ENCODE results near the gene ZNF587. TPM values are rescaled to one million over a fixed set of nuclear protein-coding genes. Genes with fewer than 3 reads are reported as not detected.
"Not testable (repeated sequence)": the region's sequence is repeated elsewhere in the genome, so short reads cannot be mapped to it uniquely, and the experiment has no call there.

Gene ZNF587
- polyA plus RNA-seq (2013, experiment 1 of 2) = 10.7 TPM
- 11.9 TPM for polyA plus RNA-seq (2013, experiment 2 of 2)

DNA sequence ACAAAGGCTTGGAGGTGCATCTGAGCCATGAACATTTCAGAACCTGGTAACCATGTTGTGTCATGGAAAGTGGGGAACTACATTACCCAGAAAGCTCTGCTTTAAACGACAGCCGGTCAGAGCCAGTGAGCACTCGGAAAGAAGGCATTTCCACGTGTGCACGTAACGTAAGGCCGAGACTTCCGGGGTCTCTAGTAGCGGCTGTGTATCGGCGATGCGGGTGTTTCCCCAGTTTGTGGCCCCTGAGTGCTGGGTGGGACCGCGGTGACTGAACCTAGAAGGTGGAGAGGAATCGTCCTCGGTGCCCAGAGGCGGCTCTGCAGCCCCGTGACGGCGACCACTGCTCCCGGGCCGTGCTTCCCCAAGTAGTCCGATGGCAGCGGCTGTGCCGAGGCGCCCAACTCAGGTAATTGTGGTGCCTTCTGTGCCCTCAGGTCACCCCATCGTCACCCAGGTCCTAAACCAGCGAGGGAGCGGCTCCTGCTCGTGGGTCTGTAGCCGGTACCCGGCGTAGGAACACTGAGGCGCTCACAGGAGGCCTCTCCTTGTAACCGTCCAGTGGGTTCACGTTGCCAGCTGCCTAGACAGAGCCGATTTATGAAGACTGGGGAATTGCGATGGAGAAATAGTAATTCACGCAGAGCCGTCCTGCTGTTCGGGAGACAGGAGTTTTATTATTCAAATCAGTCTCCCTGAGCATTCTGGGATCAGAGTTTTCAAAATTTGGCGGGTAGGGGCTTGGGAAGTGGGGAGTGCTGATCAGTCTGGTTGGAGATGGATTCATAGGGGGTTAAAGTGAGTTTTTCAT lies at the start of gene ZNF587:
TSS of gene ZNF587 (plus strand) at position 194 of the 808 bp plus-strand sequence. CDS start at position 374, 180 bp downstream.
- WGBS = 2% methylated on average over 42 of the region's 42 CpGs
- Histone ChIP-seq H3K9ac (ENCODE audit: low read depth, low read length) (peak within 1 kb of the TSS; percentile 90), H3K4me3 (ENCODE audit: low read length) (peak within 1 kb of the TSS; percentile 79), H3K27ac (ENCODE audit: low read depth, low read length) (peak within 1 kb of the TSS; percentile 94), H3K36me3 (ENCODE audit: insufficient read depth, low read length) (peaks cover 39% of the 10 kb centered on the region)
- H3K4me1 ChIP-seq (ENCODE audit: insufficient read depth, low read length); H3K27me3 ChIP-seq (ENCODE audit: insufficient read depth, low read length); H3K9me3 ChIP-seq (ENCODE audit: insufficient read depth, low read depth, low read length): not testable (repeated sequence)

DNA sequence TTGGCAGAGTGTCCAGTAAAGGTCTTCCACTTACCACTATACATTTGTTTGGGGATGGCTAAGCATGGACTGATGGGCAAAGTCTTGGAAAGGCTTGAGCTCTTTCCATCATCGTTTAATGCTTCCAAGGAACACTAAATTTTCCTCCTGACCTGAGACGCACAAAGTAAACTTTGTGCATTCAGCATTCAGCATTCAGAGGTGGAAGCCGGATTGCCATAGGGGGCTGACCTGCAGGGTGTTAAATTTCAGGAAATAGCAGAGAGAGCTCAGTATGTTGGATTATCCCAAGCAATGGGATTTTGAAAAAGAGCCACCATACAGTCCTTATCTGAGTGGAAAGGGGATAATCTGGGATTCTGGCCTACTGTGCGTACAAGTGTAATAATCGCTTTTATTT lies 49.0 kb upstream of the ZNF587 start:
- H3K27ac ChIP-seq (ENCODE audit: low read depth, low read length) = no peak overlapping the region
- peaks cover 45% of the 10 kb centered on the region for H3K4me1 ChIP-seq (ENCODE audit: insufficient read depth, low read length)
- H3K9me3 ChIP-seq (ENCODE audit: insufficient read depth, low read depth, low read length) = no peaks in the 10 kb centered on the region
- peaks cover 6% of the 10 kb centered on the region; the same call in 1 of the 2 replicates for H3K36me3 ChIP-seq (ENCODE audit: insufficient read depth, low read length)
- H3K9ac ChIP-seq (ENCODE audit: low read depth, low read length) = no peak overlapping the region
- H3K4me3 ChIP-seq (ENCODE audit: low read length) = no peak overlapping the region
- 80% methylated on average over 5 of the region's 5 CpGs for WGBS
- H3K27me3 ChIP-seq (ENCODE audit: insufficient read depth, low read length) = no peaks in the 10 kb centered on the region

DNA sequence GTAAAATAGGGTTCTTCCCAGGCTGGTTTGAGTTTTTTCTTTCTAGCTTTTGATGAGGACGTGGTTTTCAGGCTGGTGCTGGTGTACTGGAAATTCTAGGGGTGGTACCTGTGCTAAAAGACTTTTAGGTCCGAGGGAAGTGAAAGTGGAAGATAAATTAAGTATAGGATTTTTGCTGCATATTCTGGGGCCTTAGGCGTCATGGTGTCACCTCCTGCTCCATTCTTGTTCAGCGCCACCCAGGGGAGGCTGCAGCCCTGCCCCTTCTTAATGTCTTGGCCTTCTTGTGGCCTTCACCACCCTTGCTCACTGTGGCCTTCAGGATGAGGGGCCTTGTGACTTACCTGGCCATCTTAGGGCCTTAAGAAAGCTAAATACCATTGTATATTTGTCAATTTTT lies 47.4 kb upstream of the ZNF587 start:
- Histone ChIP-seq H3K4me3 (ENCODE audit: low read length) (peak overlapping the region; percentile 11; the same call in 1 of the 2 replicates), H3K27me3 (ENCODE audit: insufficient read depth, low read length) (no peaks in the 10 kb centered on the region), H3K9me3 (ENCODE audit: insufficient read depth, low read depth, low read length) (no peaks in the 10 kb centered on the region), H3K4me1 (ENCODE audit: insufficient read depth, low read length) (peaks cover 45% of the 10 kb centered on the region), H3K9ac (ENCODE audit: low read depth, low read length) (peak overlapping the region; percentile 33; the same call in 1 of the 2 replicates), H3K27ac (ENCODE audit: low read depth, low read length) (peak overlapping the region; percentile 72), H3K36me3 (ENCODE audit: insufficient read depth, low read length) (peaks cover 5% of the 10 kb centered on the region; the same call in 1 of the 2 replicates)
- 59% methylated on average over 4 of the region's 4 CpGs for WGBS

DNA sequence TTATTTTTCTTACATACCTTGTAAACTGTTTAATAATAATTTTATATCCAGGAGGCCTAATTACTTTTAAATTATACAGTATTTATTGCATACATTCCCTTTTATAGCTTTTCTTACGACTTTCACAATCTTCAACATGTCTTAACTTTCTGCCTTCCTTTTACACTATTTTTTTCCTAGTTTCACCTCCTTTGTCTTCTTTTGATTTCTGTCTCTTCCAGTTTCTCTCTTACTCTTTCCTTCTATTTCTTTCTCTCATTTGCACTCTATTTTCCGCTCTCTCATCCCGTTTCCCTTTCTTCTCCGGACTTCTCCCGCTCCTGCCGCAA lies 46.4 kb upstream of the ZNF587 start:
- Histone ChIP-seq H3K4me1 (ENCODE audit: insufficient read depth, low read length) (peaks cover 45% of the 10 kb centered on the region), H3K9me3 (ENCODE audit: insufficient read depth, low read depth, low read length) (no peaks in the 10 kb centered on the region), H3K27ac (ENCODE audit: low read depth, low read length) (peak overlapping the region; percentile 96), H3K4me3 (ENCODE audit: low read length) (peak overlapping the region; percentile 63), H3K27me3 (ENCODE audit: insufficient read depth, low read length) (no peaks in the 10 kb centered on the region), H3K36me3 (ENCODE audit: insufficient read depth, low read length) (peaks cover 12% of the 10 kb centered on the region), H3K9ac (ENCODE audit: low read depth, low read length) (peak overlapping the region; percentile 88)
- 3% methylated on average over 6 of the region's 6 CpGs for WGBS

DNA sequence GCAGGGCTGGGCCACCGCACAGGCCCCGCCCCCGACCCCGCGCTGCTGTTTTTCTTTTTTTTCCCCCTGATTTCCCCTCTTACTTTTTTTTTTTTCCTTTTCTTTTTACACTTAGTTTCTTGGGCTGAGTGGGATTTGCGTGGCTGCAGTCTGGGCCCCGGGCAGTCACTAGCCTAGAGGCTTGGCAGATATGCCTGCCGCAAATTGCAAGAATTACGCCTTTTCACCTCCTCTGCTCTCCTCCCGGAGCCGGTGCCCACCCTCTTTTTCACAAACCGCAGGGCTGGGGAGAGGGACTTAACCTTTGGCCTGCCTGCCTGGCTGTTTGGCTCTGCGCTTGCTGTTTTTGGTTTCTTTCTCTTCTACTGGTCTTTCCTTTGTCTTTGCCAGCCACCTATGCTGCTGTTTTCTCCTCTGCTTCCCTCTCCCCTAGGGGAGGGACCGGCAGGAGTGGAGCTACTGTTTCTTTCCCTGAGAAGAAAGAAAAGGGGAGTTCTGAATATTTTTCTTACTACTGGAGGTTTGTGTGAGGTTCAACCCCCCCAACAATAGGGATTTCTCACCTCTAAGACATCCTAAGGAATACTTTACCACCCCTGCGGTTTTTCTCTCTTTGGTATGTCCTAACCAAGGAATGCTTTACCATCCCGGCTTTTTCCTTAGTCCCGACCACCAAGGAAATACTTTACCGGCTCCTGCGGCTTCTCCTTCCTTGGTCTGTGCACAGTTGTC lies 45.9 kb upstream of the ZNF587 start:
- Histone ChIP-seq H3K4me3 (ENCODE audit: low read length) (peak overlapping the region; percentile 63), H3K27ac (ENCODE audit: low read depth, low read length) (peak overlapping the region; percentile 96), H3K9ac (ENCODE audit: low read depth, low read length) (peak overlapping the region; percentile 88), H3K4me1 (ENCODE audit: insufficient read depth, low read length) (peaks cover 45% of the 10 kb centered on the region), H3K9me3 (ENCODE audit: insufficient read depth, low read depth, low read length) (no peaks in the 10 kb centered on the region), H3K36me3 (ENCODE audit: insufficient read depth, low read length) (peaks cover 17% of the 10 kb centered on the region), H3K27me3 (ENCODE audit: insufficient read depth, low read length) (no peaks in the 10 kb centered on the region)
- under 1% methylated on average over 18 of the region's 19 CpGs for WGBS

DNA sequence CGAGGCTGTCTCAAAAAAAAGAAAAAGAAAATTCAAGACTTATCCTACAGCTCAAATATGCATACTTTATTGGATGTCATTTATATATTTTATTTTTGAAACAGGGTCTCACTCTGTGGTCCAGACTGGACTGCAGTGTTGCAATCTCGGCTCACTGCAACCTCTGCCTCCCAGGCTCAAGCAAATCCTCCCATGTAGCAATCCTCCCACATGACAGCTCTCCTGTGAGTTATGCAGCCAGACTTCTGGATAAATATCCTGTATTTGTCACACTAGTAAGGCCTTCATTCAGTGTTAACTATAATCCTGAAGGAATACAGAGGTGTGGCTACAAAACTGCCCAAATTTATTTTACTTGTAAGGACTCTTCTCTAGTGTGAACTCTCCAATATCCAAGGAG lies 42.1 kb upstream of the ZNF587 start:
- no peaks in the 10 kb centered on the region for H3K9me3 ChIP-seq (ENCODE audit: insufficient read depth, low read depth, low read length)
- no peak overlapping the region for H3K27ac ChIP-seq (ENCODE audit: low read depth, low read length)
- H3K4me3 ChIP-seq (ENCODE audit: low read length) = no peak overlapping the region
- H3K9ac ChIP-seq (ENCODE audit: low read depth, low read length) = no peak overlapping the region
- peaks cover 41% of the 10 kb centered on the region for H3K36me3 ChIP-seq (ENCODE audit: insufficient read depth, low read length)
- H3K27me3 ChIP-seq (ENCODE audit: insufficient read depth, low read length) = no peaks in the 10 kb centered on the region
- H3K4me1 ChIP-seq (ENCODE audit: insufficient read depth, low read length) = peaks cover 12% of the 10 kb centered on the region
- WGBS = 98% methylated on average over 2 of the region's 2 CpGs

DNA sequence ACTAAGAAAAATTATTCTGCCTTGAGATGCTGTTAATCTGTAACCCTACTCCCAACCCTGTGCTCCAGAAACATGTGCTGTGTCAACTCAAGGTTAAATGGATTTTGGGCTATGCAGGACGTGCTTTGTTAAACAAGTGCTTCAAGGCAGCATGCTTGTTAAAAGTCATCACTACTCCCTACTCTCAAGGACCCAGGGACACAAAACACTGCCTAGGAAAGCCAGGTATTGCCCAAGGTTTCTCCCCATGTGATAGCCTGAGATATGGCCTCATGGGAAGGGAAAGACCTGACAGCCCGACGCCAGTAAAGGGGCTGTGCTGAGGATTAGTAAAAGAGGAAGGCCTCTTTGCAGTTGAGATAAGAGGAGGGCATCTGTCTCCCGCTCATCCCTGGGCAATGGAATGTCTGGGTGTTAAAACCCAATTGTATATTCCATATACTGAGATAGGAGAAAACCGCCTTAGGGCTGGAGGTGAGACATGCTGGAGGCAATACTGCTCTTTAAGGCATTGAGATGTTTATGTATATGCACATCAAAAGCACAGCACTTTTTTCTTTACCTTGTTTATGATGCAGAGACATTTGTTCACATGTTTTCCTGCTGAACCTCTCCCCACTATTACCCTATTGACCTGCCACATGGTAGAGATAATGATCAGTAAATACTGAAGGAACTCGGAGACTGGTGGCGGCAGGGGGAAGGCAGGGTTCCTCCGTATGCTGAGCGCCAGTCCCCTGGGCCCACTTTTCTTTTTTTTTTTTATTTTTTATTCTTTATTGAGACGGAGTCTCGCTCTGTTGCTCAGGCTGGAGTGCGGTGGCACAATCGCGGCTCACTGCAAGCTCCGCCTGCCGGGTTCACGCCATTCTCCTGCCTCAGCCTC lies 39.0 kb upstream of the ZNF587 start:
- H3K4me1 ChIP-seq (ENCODE audit: insufficient read depth, low read length) = not testable (repeated sequence)
- WGBS = 89% methylated on average over 16 of the region's 17 CpGs

DNA sequence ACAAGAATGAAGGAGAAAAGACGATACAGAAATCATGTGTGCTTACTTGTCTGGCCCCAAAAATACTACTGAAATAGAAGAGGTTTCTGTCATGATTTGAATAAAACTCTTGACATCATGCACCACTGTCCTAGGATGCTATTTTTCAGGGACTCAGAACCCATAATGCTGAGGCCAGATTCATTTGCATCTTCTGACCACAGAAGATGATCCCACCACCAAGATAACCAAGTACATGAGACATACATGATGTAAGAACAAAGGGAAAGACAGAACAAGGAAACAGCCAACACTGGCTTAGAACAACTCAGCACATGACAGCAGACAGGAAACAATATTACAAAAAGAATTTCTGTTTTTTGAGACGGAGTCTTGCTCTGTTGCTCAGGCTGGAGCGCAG lies 37.4 kb upstream of the ZNF587 start:
- H3K4me3 ChIP-seq (ENCODE audit: low read length) = no peak overlapping the region
- no peak overlapping the region for H3K9ac ChIP-seq (ENCODE audit: low read depth, low read length)
- H3K9me3 ChIP-seq (ENCODE audit: insufficient read depth, low read depth, low read length) = no peaks in the 10 kb centered on the region
- H3K4me1 ChIP-seq (ENCODE audit: insufficient read depth, low read length) = peaks cover 5% of the 10 kb centered on the region; the same call in 1 of the 2 replicates
- H3K27ac ChIP-seq (ENCODE audit: low read depth, low read length) = no peak overlapping the region
- peaks cover 43% of the 10 kb centered on the region for H3K36me3 ChIP-seq (ENCODE audit: insufficient read depth, low read length)
- no peaks in the 10 kb centered on the region for H3K27me3 ChIP-seq (ENCODE audit: insufficient read depth, low read length)
- 93% methylated on average over 3 of the region's 3 CpGs for WGBS

More for the DNA sequence above, 39.0 kb upstream of the ZNF587 start:
- H3K9me3 ChIP-seq (ENCODE audit: insufficient read depth, low read depth, low read length); H3K27me3 ChIP-seq (ENCODE audit: insufficient read depth, low read length); H3K4me3 ChIP-seq (ENCODE audit: low read length); H3K9ac ChIP-seq (ENCODE audit: low read depth, low read length): not testable (repeated sequence)
- Histone ChIP-seq H3K36me3 (ENCODE audit: insufficient read depth, low read length) (peaks cover 46% of the 10 kb centered on the region), H3K27ac (ENCODE audit: low read depth, low read length) (peak overlapping the region; percentile 23; the same call in 1 of the 2 replicates)

DNA sequence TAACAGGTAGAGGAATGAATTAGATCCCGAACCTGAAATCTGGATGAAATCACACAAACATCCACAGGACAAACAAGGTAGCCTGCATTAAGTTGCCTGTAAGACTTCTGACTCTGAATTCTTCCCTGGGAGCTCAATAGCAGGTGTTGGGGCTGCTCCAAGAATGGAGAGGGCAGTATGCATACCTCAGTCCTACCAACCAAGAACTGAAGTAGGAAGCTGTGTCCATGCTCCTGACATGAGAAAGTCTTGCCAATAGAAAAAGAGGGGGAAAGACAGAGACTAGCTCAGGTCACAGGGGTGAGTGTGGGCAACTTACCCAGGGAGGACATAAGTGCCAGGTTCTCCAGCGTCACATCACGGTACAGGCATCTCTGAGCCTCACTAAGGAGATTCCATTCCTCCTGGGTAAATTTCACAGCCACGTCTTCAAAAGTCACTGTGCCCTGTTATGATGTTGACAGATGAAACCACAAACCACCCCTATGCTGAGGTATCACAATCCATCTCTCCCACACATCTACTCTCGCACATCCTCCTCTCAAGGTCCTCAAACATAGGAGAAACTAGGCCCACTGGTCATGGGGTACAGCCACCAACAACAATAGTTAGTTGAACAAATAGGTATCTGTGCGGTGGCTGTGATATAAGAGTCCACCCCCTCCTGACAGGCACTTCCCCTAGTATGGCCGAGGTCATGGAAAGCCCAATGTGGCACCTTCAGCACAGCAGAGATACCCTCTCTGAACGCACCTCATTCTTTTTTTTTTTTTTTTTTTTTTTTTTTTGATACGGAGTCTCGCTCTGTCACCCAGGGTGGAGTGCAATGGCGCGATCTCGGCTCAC lies 36.5 kb upstream of the ZNF587 start:
- not testable (repeated sequence) for H3K27me3 ChIP-seq (ENCODE audit: insufficient read depth, low read length); H3K27ac ChIP-seq (ENCODE audit: low read depth, low read length); H3K4me1 ChIP-seq (ENCODE audit: insufficient read depth, low read length); H3K9ac ChIP-seq (ENCODE audit: low read depth, low read length); H3K9me3 ChIP-seq (ENCODE audit: insufficient read depth, low read depth, low read length)
- H3K36me3 ChIP-seq (ENCODE audit: insufficient read depth, low read length) = peaks cover 34% of the 10 kb centered on the region
- 97% methylated on average over 11 of the region's 13 CpGs for WGBS
- H3K4me3 ChIP-seq (ENCODE audit: low read length) = peak overlapping the region; percentile 94

DNA sequence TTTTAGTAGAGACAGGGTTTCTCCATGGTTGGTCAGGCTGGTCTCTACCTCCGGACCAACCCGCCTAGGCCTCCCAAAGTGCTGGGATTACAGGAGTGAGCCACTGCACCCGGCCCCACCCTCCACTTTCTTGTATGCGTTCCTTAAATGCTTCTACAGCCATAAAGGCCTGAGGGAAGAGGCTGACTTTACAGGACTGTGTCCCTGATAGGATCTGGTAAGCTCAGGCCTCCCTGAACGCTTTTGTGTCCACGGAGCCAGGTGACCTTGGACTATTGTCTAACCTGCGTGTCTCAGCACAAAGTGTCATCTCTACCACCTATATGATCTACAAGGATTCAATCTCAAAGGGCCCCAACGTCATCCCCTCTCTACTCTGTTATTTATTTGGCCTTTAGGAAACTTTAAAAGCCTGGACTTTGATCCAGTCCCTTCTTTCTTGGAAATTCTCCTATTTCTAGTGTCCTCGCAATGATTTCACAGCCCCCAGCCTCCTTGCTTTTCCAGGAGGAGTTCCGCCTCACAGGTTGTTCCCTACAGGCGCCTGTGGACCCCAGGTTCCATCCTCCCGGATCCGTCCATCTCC lies 35.6 kb upstream of the ZNF587 start:
- Histone ChIP-seq H3K27me3 (ENCODE audit: insufficient read depth, low read length) (no peaks in the 10 kb centered on the region), H3K9me3 (ENCODE audit: insufficient read depth, low read depth, low read length) (no peaks in the 10 kb centered on the region), H3K9ac (ENCODE audit: low read depth, low read length) (peak overlapping the region; percentile 89), H3K4me1 (ENCODE audit: insufficient read depth, low read length) (peaks cover 12% of the 10 kb centered on the region), H3K4me3 (ENCODE audit: low read length) (peak overlapping the region; percentile 94), H3K36me3 (ENCODE audit: insufficient read depth, low read length) (peaks cover 28% of the 10 kb centered on the region), H3K27ac (ENCODE audit: low read depth, low read length) (peak overlapping the region; percentile 66)
- WGBS = 17% methylated on average over 13 of the region's 13 CpGs

Measured in HUES64 (cell line).